BE2C (cell line): ENCODE results near the gene SERPING1.
"Not testable (repeated sequence)": the region's sequence is repeated elsewhere in the genome, so short reads cannot be mapped to it uniquely, and the experiment has no call there.

ENCODE experiments used
- DNase-seq: peaks from one replicate; pipeline ENCODE4 v3.0.0-alpha.2; 2020
- H3K27me3 ChIP-seq: fragments of 250-450 bp; sonication (Bioruptor Pico); 2 replicates; pipeline ENCODE4 v1.5.1; 2020; ENCODE audit warnings: mild to moderate bottlenecking
- H3K36me3 ChIP-seq: fragments of 250-450 bp; sonication (Bioruptor Pico); 2 replicates; pipeline ENCODE4 v1.5.1; 2020; ENCODE audit warnings: mild to moderate bottlenecking
- H3K4me1 ChIP-seq: fragments of 250-450 bp; sonication (Bioruptor Pico); 2 replicates; pipeline ENCODE4 v1.5.1; 2020
- H3K4me3 ChIP-seq: 2 replicates; pipeline ENCODE4 v1.5.1; 2011; ENCODE audit warnings: low read depth, low read length
- H3K9me3 ChIP-seq: fragments of 250-450 bp; sonication (Bioruptor Pico); 2 replicates; pipeline ENCODE4 v1.5.1; 2020
- CTCF ChIP-seq: IDR thresholded peaks from 2 replicates; pipeline ENCODE4 v1.5.1; 2012; ENCODE audit warnings: mild to moderate bottlenecking, low read depth, low read length

SERPING1 gene

GRCh38 chr11:57650739-57651090, 53.2 kb downstream of the SERPING1 start:
- TF ChIP-seq CTCF = no peak
- Histone ChIP-seq H3K27me3 (peaks cover 35% of the 10 kb centered on the region), H3K36me3 (no peaks in the 10 kb centered on the region), H3K9me3 (no peaks in the 10 kb centered on the region), H3K4me1 (no peaks in the 10 kb centered on the region), H3K4me3 (no peak overlapping the region)
- DNase-seq = no peak

GRCh38 chr11:57651408-57651807, 53.9 kb downstream of the SERPING1 start:
- Histone ChIP-seq H3K4me3 (no peak overlapping the region), H3K4me1 (no peaks in the 10 kb centered on the region), H3K9me3 (no peaks in the 10 kb centered on the region), H3K36me3 (no peaks in the 10 kb centered on the region), H3K27me3 (peaks cover 30% of the 10 kb centered on the region)
- no peak for TF ChIP-seq CTCF
- DNase-seq = no peak

GRCh38 chr11:57652230-57652629, 54.7 kb downstream of the SERPING1 start:
- not testable (repeated sequence) for H3K4me1 ChIP-seq, DNase-seq, H3K4me3 ChIP-seq, H3K36me3 ChIP-seq, H3K9me3 ChIP-seq
- H3K27me3 ChIP-seq = peaks cover 22% of the 10 kb centered on the region

GRCh38 chr11:57652662-57653061, 55.2 kb downstream of the SERPING1 start:
- no peak for DNase-seq
- no peaks in the 10 kb centered on the region for H3K9me3 ChIP-seq
- peaks cover 18% of the 10 kb centered on the region for H3K27me3 ChIP-seq
- H3K4me1 ChIP-seq = no peaks in the 10 kb centered on the region
- no peak overlapping the region for H3K4me3 ChIP-seq
- no peak for TF ChIP-seq CTCF
- H3K36me3 ChIP-seq = no peaks in the 10 kb centered on the region

GRCh38 chr11:57653163-57653562, 55.7 kb downstream of the SERPING1 start:
- TF ChIP-seq CTCF = no peak
- no peaks in the 10 kb centered on the region for H3K9me3 ChIP-seq
- H3K4me3 ChIP-seq = no peak overlapping the region
- H3K4me1 ChIP-seq = no peaks in the 10 kb centered on the region
- H3K36me3 ChIP-seq = no peaks in the 10 kb centered on the region
- DNase-seq = no peak
- H3K27me3 ChIP-seq = peaks cover 13% of the 10 kb centered on the region

GRCh38 chr11:57656885-57657193, 59.4 kb downstream of the SERPING1 start:
- Histone ChIP-seq H3K27me3 (no peaks in the 10 kb centered on the region), H3K9me3 (no peaks in the 10 kb centered on the region), H3K4me1 (no peaks in the 10 kb centered on the region), H3K4me3 (peak overlapping the region; percentile 74), H3K36me3 (no peaks in the 10 kb centered on the region)
- no peak for TF ChIP-seq CTCF
- DNase-seq = no peak
